ENCODE measurements around the gene EIF3D. TPM values are rescaled to one million over a fixed set of nuclear protein-coding genes. Genes with fewer than 3 reads are reported as not detected.

The EIF3D gene
- polyA plus RNA-seq, 1 donor = 215 TPM

- no peak for DNase-seq
- WGBS (ENCODE audit: insufficient coverage, low lambda C conversion rate) = 100% methylated on average over 1 of the region's 8 CpGs
- H3K27me3 ChIP-seq (ENCODE audit: control insufficient read depth, insufficient read depth, low read length) = peaks cover 36% of the 10 kb centered on the region
Observed at GRCh38 chr22:36566720-36567119, 37.8 kb upstream of the EIF3D start.

GRCh38 chr22:36565686-36566085 is 36.7 kb upstream of the EIF3D start:
- WGBS (ENCODE audit: insufficient coverage, low lambda C conversion rate) = no CpG with 5 or more reads among the region's 6 CpGs
- no peaks in the 10 kb centered on the region for H3K4me1 ChIP-seq (ENCODE audit: control insufficient read depth, insufficient read depth, low read length)
- H3K36me3 ChIP-seq (ENCODE audit: control insufficient read depth, insufficient read depth, low read length) = no peaks in the 10 kb centered on the region
- H3K4me3 ChIP-seq (ENCODE audit: low read length) = no peak overlapping the region
- no peak overlapping the region for H3K27ac ChIP-seq (ENCODE audit: low read length)
- peaks cover 39% of the 10 kb centered on the region for H3K27me3 ChIP-seq (ENCODE audit: control insufficient read depth, insufficient read depth, low read length)
- no peaks in the 10 kb centered on the region for H3K9me3 ChIP-seq (ENCODE audit: control insufficient read depth, low read depth, low read length)
- no peak for DNase-seq

More at GRCh38 chr22:36566720-36567119, 37.8 kb upstream of the EIF3D start:
- no peak overlapping the region for H3K27ac ChIP-seq (ENCODE audit: low read length)
- H3K9me3 ChIP-seq (ENCODE audit: control insufficient read depth, low read depth, low read length) = no peaks in the 10 kb centered on the region
- H3K4me1 ChIP-seq (ENCODE audit: control insufficient read depth, insufficient read depth, low read length) = no peaks in the 10 kb centered on the region
- no peak overlapping the region for H3K4me3 ChIP-seq (ENCODE audit: low read length)
- no peaks in the 10 kb centered on the region for H3K36me3 ChIP-seq (ENCODE audit: control insufficient read depth, insufficient read depth, low read length)

- H3K4me1 ChIP-seq (ENCODE audit: control insufficient read depth, insufficient read depth, low read length) = no peaks in the 10 kb centered on the region
- H3K4me3 ChIP-seq (ENCODE audit: low read length) = no peak overlapping the region
- no CpG with 5 or more reads among the region's 5 CpGs for WGBS (ENCODE audit: insufficient coverage, low lambda C conversion rate)
- no peaks in the 10 kb centered on the region for H3K36me3 ChIP-seq (ENCODE audit: control insufficient read depth, insufficient read depth, low read length)
- no peak overlapping the region for H3K27ac ChIP-seq (ENCODE audit: low read length)
- H3K27me3 ChIP-seq (ENCODE audit: control insufficient read depth, insufficient read depth, low read length) = peaks cover 39% of the 10 kb centered on the region
- no peak for DNase-seq
- H3K9me3 ChIP-seq (ENCODE audit: control insufficient read depth, low read depth, low read length) = no peaks in the 10 kb centered on the region
Observed at GRCh38 chr22:36565159-36565507, 36.2 kb upstream of the EIF3D start.

GRCh38 chr22:36564422-36565158 is 35.6 kb upstream of the EIF3D start:
- Histone ChIP-seq H3K27me3 (ENCODE audit: control insufficient read depth, insufficient read depth, low read length) (peaks cover 39% of the 10 kb centered on the region), H3K4me1 (ENCODE audit: control insufficient read depth, insufficient read depth, low read length) (no peaks in the 10 kb centered on the region), H3K9me3 (ENCODE audit: control insufficient read depth, low read depth, low read length) (no peaks in the 10 kb centered on the region), H3K27ac (ENCODE audit: low read length) (no peak overlapping the region), H3K36me3 (ENCODE audit: control insufficient read depth, insufficient read depth, low read length) (no peaks in the 10 kb centered on the region), H3K4me3 (ENCODE audit: low read length) (no peak overlapping the region)
- no peak for DNase-seq
- WGBS (ENCODE audit: insufficient coverage, low lambda C conversion rate) = no CpG with 5 or more reads among the region's 48 CpGs

GRCh38 chr22:36563898-36564297 is 34.9 kb upstream of the EIF3D start:
- H3K27me3 ChIP-seq (ENCODE audit: control insufficient read depth, insufficient read depth, low read length) = peaks cover 39% of the 10 kb centered on the region
- 59% methylated on average over 2 of the region's 5 CpGs for WGBS (ENCODE audit: insufficient coverage, low lambda C conversion rate)

GRCh38 chr22:36563444-36563843 is 34.5 kb upstream of the EIF3D start:
- H3K4me1 ChIP-seq (ENCODE audit: control insufficient read depth, insufficient read depth, low read length) = no peaks in the 10 kb centered on the region
- no peak overlapping the region for H3K27ac ChIP-seq (ENCODE audit: low read length)
- WGBS (ENCODE audit: insufficient coverage, low lambda C conversion rate) = no CpG with 5 or more reads among the region's 12 CpGs
- H3K27me3 ChIP-seq (ENCODE audit: control insufficient read depth, insufficient read depth, low read length) = peaks cover 39% of the 10 kb centered on the region
- H3K36me3 ChIP-seq (ENCODE audit: control insufficient read depth, insufficient read depth, low read length) = no peaks in the 10 kb centered on the region
- DNase-seq = no peak
- no peaks in the 10 kb centered on the region for H3K9me3 ChIP-seq (ENCODE audit: control insufficient read depth, low read depth, low read length)
- H3K4me3 ChIP-seq (ENCODE audit: low read length) = no peak overlapping the region

More at GRCh38 chr22:36563898-36564297, 34.9 kb upstream of the EIF3D start:
- Histone ChIP-seq H3K4me3 (ENCODE audit: low read length) (no peak overlapping the region), H3K9me3 (ENCODE audit: control insufficient read depth, low read depth, low read length) (no peaks in the 10 kb centered on the region), H3K27ac (ENCODE audit: low read length) (no peak overlapping the region), H3K4me1 (ENCODE audit: control insufficient read depth, insufficient read depth, low read length) (no peaks in the 10 kb centered on the region), H3K36me3 (ENCODE audit: control insufficient read depth, insufficient read depth, low read length) (no peaks in the 10 kb centered on the region)
- DNase-seq = no peak

GRCh38 chr22:36563001-36563400 is 34.0 kb upstream of the EIF3D start:
- no peaks in the 10 kb centered on the region for H3K9me3 ChIP-seq (ENCODE audit: control insufficient read depth, low read depth, low read length)
- no peak for DNase-seq
- H3K27me3 ChIP-seq (ENCODE audit: control insufficient read depth, insufficient read depth, low read length) = peaks cover 39% of the 10 kb centered on the region
- no peaks in the 10 kb centered on the region for H3K36me3 ChIP-seq (ENCODE audit: control insufficient read depth, insufficient read depth, low read length)
- no peak overlapping the region for H3K4me3 ChIP-seq (ENCODE audit: low read length)
- no peaks in the 10 kb centered on the region for H3K4me1 ChIP-seq (ENCODE audit: control insufficient read depth, insufficient read depth, low read length)
- WGBS (ENCODE audit: insufficient coverage, low lambda C conversion rate) = no CpG with 5 or more reads among the region's 3 CpGs
- no peak overlapping the region for H3K27ac ChIP-seq (ENCODE audit: low read length)

GRCh38 chr22:36562261-36562835 is 33.4 kb upstream of the EIF3D start:
- Histone ChIP-seq H3K27me3 (ENCODE audit: control insufficient read depth, insufficient read depth, low read length) (peaks cover 39% of the 10 kb centered on the region), H3K4me1 (ENCODE audit: control insufficient read depth, insufficient read depth, low read length) (no peaks in the 10 kb centered on the region), H3K9me3 (ENCODE audit: control insufficient read depth, low read depth, low read length) (no peaks in the 10 kb centered on the region), H3K27ac (ENCODE audit: low read length) (no peak overlapping the region), H3K36me3 (ENCODE audit: control insufficient read depth, insufficient read depth, low read length) (no peaks in the 10 kb centered on the region), H3K4me3 (ENCODE audit: low read length) (no peak overlapping the region)
- DNase-seq = no peak
- no CpG with 5 or more reads among the region's 11 CpGs for WGBS (ENCODE audit: insufficient coverage, low lambda C conversion rate)

- H3K27me3 ChIP-seq (ENCODE audit: control insufficient read depth, insufficient read depth, low read length) = peaks cover 39% of the 10 kb centered on the region
- H3K36me3 ChIP-seq (ENCODE audit: control insufficient read depth, insufficient read depth, low read length) = no peaks in the 10 kb centered on the region
- H3K9me3 ChIP-seq (ENCODE audit: control insufficient read depth, low read depth, low read length) = no peaks in the 10 kb centered on the region
- no peak for DNase-seq
- no peaks in the 10 kb centered on the region for H3K4me1 ChIP-seq (ENCODE audit: control insufficient read depth, insufficient read depth, low read length)
- H3K4me3 ChIP-seq (ENCODE audit: low read length) = no peak overlapping the region
- 20% methylated on average over 1 of the region's 6 CpGs for WGBS (ENCODE audit: insufficient coverage, low lambda C conversion rate)
- H3K27ac ChIP-seq (ENCODE audit: low read length) = no peak overlapping the region
Observed at GRCh38 chr22:36561291-36561811, 32.4 kb upstream of the EIF3D start.

GRCh38 chr22:36560001-36560400 is 31.0 kb upstream of the EIF3D start:
- Histone ChIP-seq H3K27me3 (ENCODE audit: control insufficient read depth, insufficient read depth, low read length) (peaks cover 30% of the 10 kb centered on the region), H3K4me1 (ENCODE audit: control insufficient read depth, insufficient read depth, low read length) (no peaks in the 10 kb centered on the region), H3K36me3 (ENCODE audit: control insufficient read depth, insufficient read depth, low read length) (no peaks in the 10 kb centered on the region), H3K4me3 (ENCODE audit: low read length) (no peak overlapping the region), H3K27ac (ENCODE audit: low read length) (no peak overlapping the region), H3K9me3 (ENCODE audit: control insufficient read depth, low read depth, low read length) (no peaks in the 10 kb centered on the region)
- DNase-seq = no peak
- no CpG with 5 or more reads among the region's 3 CpGs for WGBS (ENCODE audit: insufficient coverage, low lambda C conversion rate)

Measured in large intestine (tissue), 3 donors.